ENCODE measurements around the gene GRHL1.
"Not testable (repeated sequence)": the region's sequence is repeated elsewhere in the genome, so short reads cannot be mapped to it uniquely, and the experiment has no call there.

The GRHL1 gene

GRCh38 chr2:10007921-10008808 is 56.7 kb downstream of the GRHL1 start:
- Histone ChIP-seq H3K9me3 (ENCODE audit: insufficient read depth, low read length) (no peaks in the 10 kb centered on the region; the same call in 1 of the 2 replicates), H3K36me3 (ENCODE audit: insufficient read depth, insufficient read length, low read length) (no peaks in the 10 kb centered on the region), H3K4me1 (ENCODE audit: insufficient read depth, insufficient read length) (peaks cover 6% of the 10 kb centered on the region), H3K27me3 (ENCODE audit: insufficient read depth, insufficient read length) (no peaks in the 10 kb centered on the region), H3K9ac (ENCODE audit: insufficient read length, low read depth) (no peak overlapping the region), H3K4me3 (ENCODE audit: insufficient read length, low read depth) (no peak overlapping the region)
- TF ChIP-seq ZNF274 (IDR thresholded peaks at IDR 0.05; ENCODE audit: low read depth, low read length) (no peak), YY1 (IDR thresholded peaks at IDR 0.05; ENCODE audit: insufficient read depth, insufficient read length) (no peak), SUZ12 (IDR thresholded peaks at IDR 0.05; ENCODE audit: extremely low read depth, insufficient read depth, insufficient read length) (no peak)
- DNase-seq (ENCODE audit: low read depth, low spot score) = no peak

- no peaks in the 10 kb centered on the region; the same call in 1 of the 2 replicates for H3K9me3 ChIP-seq (ENCODE audit: insufficient read depth, low read length)
- no peak for DNase-seq (ENCODE audit: low read depth, low spot score)
- peaks cover 6% of the 10 kb centered on the region for H3K4me1 ChIP-seq (ENCODE audit: insufficient read depth, insufficient read length)
- no peak for TF ChIP-seq ZNF274 (IDR thresholded peaks at IDR 0.05; ENCODE audit: low read depth, low read length)
- TF ChIP-seq YY1 (IDR thresholded peaks at IDR 0.05; ENCODE audit: insufficient read depth, insufficient read length) = no peak
- no peak for TF ChIP-seq SUZ12 (IDR thresholded peaks at IDR 0.05; ENCODE audit: extremely low read depth, insufficient read depth, insufficient read length)
- no peak overlapping the region for H3K9ac ChIP-seq (ENCODE audit: insufficient read length, low read depth)
- H3K36me3 ChIP-seq (ENCODE audit: insufficient read depth, insufficient read length, low read length) = no peaks in the 10 kb centered on the region
- H3K4me3 ChIP-seq (ENCODE audit: insufficient read length, low read depth) = no peak overlapping the region
- H3K27me3 ChIP-seq (ENCODE audit: insufficient read depth, insufficient read length) = no peaks in the 10 kb centered on the region
These were observed 57.3 kb downstream of the GRHL1 start for GRCh38 chr2:10008809-10009176.

GRCh38 chr2:10009271-10009810 is 57.8 kb downstream of the GRHL1 start:
- no peak overlapping the region for H3K4me3 ChIP-seq (ENCODE audit: insufficient read length, low read depth)
- peaks cover 6% of the 10 kb centered on the region for H3K4me1 ChIP-seq (ENCODE audit: insufficient read depth, insufficient read length)
- H3K36me3 ChIP-seq (ENCODE audit: insufficient read depth, insufficient read length, low read length) = no peaks in the 10 kb centered on the region
- no peaks in the 10 kb centered on the region; the same call in 1 of the 2 replicates for H3K9me3 ChIP-seq (ENCODE audit: insufficient read depth, low read length)
- H3K9ac ChIP-seq (ENCODE audit: insufficient read length, low read depth) = no peak overlapping the region
- TF ChIP-seq YY1 (IDR thresholded peaks at IDR 0.05; ENCODE audit: insufficient read depth, insufficient read length) = no peak
- no peak for TF ChIP-seq SUZ12 (IDR thresholded peaks at IDR 0.05; ENCODE audit: extremely low read depth, insufficient read depth, insufficient read length)
- no peak for TF ChIP-seq ZNF274 (IDR thresholded peaks at IDR 0.05; ENCODE audit: low read depth, low read length)
- H3K27me3 ChIP-seq (ENCODE audit: insufficient read depth, insufficient read length) = no peaks in the 10 kb centered on the region
- DNase-seq (ENCODE audit: low read depth, low spot score) = no peak

GRCh38 chr2:10009811-10010781 is 58.6 kb downstream of the GRHL1 start:
- no peaks in the 10 kb centered on the region; the same call in 1 of the 2 replicates for H3K9me3 ChIP-seq (ENCODE audit: insufficient read depth, low read length)
- TF ChIP-seq SUZ12 (IDR thresholded peaks at IDR 0.05; ENCODE audit: extremely low read depth, insufficient read depth, insufficient read length) = no peak
- TF ChIP-seq YY1 (IDR thresholded peaks at IDR 0.05; ENCODE audit: insufficient read depth, insufficient read length) = no peak
- no peak for TF ChIP-seq ZNF274 (IDR thresholded peaks at IDR 0.05; ENCODE audit: low read depth, low read length)
- no peak overlapping the region for H3K9ac ChIP-seq (ENCODE audit: insufficient read length, low read depth)
- H3K4me3 ChIP-seq (ENCODE audit: insufficient read length, low read depth) = no peak overlapping the region
- no peaks in the 10 kb centered on the region for H3K27me3 ChIP-seq (ENCODE audit: insufficient read depth, insufficient read length)
- DNase-seq (ENCODE audit: low read depth, low spot score) = no peak
- peaks cover 6% of the 10 kb centered on the region for H3K4me1 ChIP-seq (ENCODE audit: insufficient read depth, insufficient read length)
- no peaks in the 10 kb centered on the region for H3K36me3 ChIP-seq (ENCODE audit: insufficient read depth, insufficient read length, low read length)

- not testable (repeated sequence) for H3K9me3 ChIP-seq (ENCODE audit: insufficient read depth, low read length); H3K36me3 ChIP-seq (ENCODE audit: insufficient read depth, insufficient read length, low read length); H3K4me3 ChIP-seq (ENCODE audit: insufficient read length, low read depth); H3K27me3 ChIP-seq (ENCODE audit: insufficient read depth, insufficient read length); H3K4me1 ChIP-seq (ENCODE audit: insufficient read depth, insufficient read length); H3K9ac ChIP-seq (ENCODE audit: insufficient read length, low read depth); DNase-seq (ENCODE audit: low read depth, low spot score)
These were observed 59.5 kb downstream of the GRHL1 start for GRCh38 chr2:10010861-10011605.

GRCh38 chr2:10011606-10012325 is 60.3 kb downstream of the GRHL1 start:
- H3K27me3 ChIP-seq (ENCODE audit: insufficient read depth, insufficient read length); H3K9me3 ChIP-seq (ENCODE audit: insufficient read depth, low read length): not testable (repeated sequence)

GRCh38 chr2:10012366-10012962 is 61.0 kb downstream of the GRHL1 start:
- H3K4me1 ChIP-seq (ENCODE audit: insufficient read depth, insufficient read length); H3K9me3 ChIP-seq (ENCODE audit: insufficient read depth, low read length); H3K4me3 ChIP-seq (ENCODE audit: insufficient read length, low read depth); H3K27me3 ChIP-seq (ENCODE audit: insufficient read depth, insufficient read length); H3K36me3 ChIP-seq (ENCODE audit: insufficient read depth, insufficient read length, low read length); DNase-seq (ENCODE audit: low read depth, low spot score); H3K9ac ChIP-seq (ENCODE audit: insufficient read length, low read depth): not testable (repeated sequence)

More at GRCh38 chr2:10011606-10012325, 60.3 kb downstream of the GRHL1 start:
- not testable (repeated sequence) for H3K4me3 ChIP-seq (ENCODE audit: insufficient read length, low read depth); DNase-seq (ENCODE audit: low read depth, low spot score); H3K36me3 ChIP-seq (ENCODE audit: insufficient read depth, insufficient read length, low read length); H3K4me1 ChIP-seq (ENCODE audit: insufficient read depth, insufficient read length); H3K9ac ChIP-seq (ENCODE audit: insufficient read length, low read depth)
